Endothelial cell of umbilical vein (primary cell): ENCODE data around the gene GPR137B.

Experiments
- EZH2 ChIP-seq: IDR thresholded peaks from 2 replicates; pipeline ENCODE4 v1.6.1; 2012; ENCODE audit warnings: borderline replicate concordance, low read depth, mild to moderate bottlenecking, moderate library complexity, low read length, inconsistent platforms; ENCODE audit not compliant: severe bottlenecking
- GATA2 ChIP-seq: IDR thresholded peaks from 2 replicates; pipeline ENCODE4 v1.7.0; 2011; ENCODE audit warnings: low read depth, mild to moderate bottlenecking, moderate library complexity, mixed read lengths, low read length; ENCODE audit not compliant: insufficient read length, insufficient read depth
- MYC ChIP-seq: IDR thresholded peaks from one replicate; pipeline ENCODE4 v1.6.1; 2011; ENCODE audit warnings: mild to moderate bottlenecking, low read depth, low read length
- POLR2A ChIP-seq: IDR thresholded peaks from 2 replicates; pipeline ENCODE4 v1.6.1; 2012; ENCODE audit warnings: low read depth, mild to moderate bottlenecking, control low read depth, low read length
- POLR2AphosphoS5 ChIP-seq: IDR thresholded peaks from 2 replicates; pipeline ENCODE4 v1.6.1; 2012; ENCODE audit warnings: low read depth, mild to moderate bottlenecking, control low read depth, low read length, moderate library complexity; ENCODE audit not compliant: insufficient read depth
- TF ChIP-seq, protein P1 (sequence below), 2 donors: IDR thresholded peaks; 1 replicate in 1 of 2; 2 replicates in 1 of 2; pipeline ENCODE4 v1.5.1; 2011; ENCODE audit warnings: low read length in 2 of 2, mild to moderate bottlenecking in 2 of 2, moderate library complexity in 2 of 2, control low read depth in 1 of 2, inconsistent platforms in 1 of 2, low read depth in 1 of 2; ENCODE audit not compliant: insufficient read depth in 1 of 2; ENCODE audit errors: extremely low read depth in 1 of 2
- TF ChIP-seq, protein P2 (sequence below): IDR thresholded peaks from 2 replicates; pipeline ENCODE4 v1.6.1; 2011; ENCODE audit not compliant: insufficient read depth, insufficient read length

- TF ChIP-seq POLR2A (no peak), GATA2 (no peak), EZH2 (no peak), POLR2AphosphoS5 (no peak), MYC (no peak)
- TF ChIP-seq, protein P1, sequence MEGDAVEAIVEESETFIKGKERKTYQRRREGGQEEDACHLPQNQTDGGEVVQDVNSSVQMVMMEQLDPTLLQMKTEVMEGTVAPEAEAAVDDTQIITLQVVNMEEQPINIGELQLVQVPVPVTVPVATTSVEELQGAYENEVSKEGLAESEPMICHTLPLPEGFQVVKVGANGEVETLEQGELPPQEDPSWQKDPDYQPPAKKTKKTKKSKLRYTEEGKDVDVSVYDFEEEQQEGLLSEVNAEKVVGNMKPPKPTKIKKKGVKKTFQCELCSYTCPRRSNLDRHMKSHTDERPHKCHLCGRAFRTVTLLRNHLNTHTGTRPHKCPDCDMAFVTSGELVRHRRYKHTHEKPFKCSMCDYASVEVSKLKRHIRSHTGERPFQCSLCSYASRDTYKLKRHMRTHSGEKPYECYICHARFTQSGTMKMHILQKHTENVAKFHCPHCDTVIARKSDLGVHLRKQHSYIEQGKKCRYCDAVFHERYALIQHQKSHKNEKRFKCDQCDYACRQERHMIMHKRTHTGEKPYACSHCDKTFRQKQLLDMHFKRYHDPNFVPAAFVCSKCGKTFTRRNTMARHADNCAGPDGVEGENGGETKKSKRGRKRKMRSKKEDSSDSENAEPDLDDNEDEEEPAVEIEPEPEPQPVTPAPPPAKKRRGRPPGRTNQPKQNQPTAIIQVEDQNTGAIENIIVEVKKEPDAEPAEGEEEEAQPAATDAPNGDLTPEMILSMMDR (IDR thresholded peaks at IDR 0.05; ENCODE audit: extremely low read depth in 1 of 2, insufficient read depth in 1 of 2, low read depth in 1 of 2, low read length in 2 of 2), result no peak
- TF ChIP-seq, protein P2, sequence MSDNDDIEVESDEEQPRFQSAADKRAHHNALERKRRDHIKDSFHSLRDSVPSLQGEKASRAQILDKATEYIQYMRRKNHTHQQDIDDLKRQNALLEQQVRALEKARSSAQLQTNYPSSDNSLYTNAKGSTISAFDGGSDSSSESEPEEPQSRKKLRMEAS, result no peak
Observed at GRCh38 chr1:236200925-236201324, 58.6 kb downstream of the GPR137B start.
